Karpas-422 (cell line): ENCODE results near the gene CHI3L2. TPM values are rescaled to one million over a fixed set of nuclear protein-coding genes. Genes with fewer than 3 reads are reported as not detected.
A peak's percentile ranks its signal among the peaks of the same experiment; 100 is the strongest.

Experiments used
- DNase-seq: peaks from one replicate; pipeline ENCODE4 v3.0.0-alpha.2; 2015
- H2AFZ ChIP-seq: fragments of 200-600 bp; sonication (generic); 2 replicates; pipeline ENCODE4 v1.6.1; 2014; ENCODE audit warnings: antibody characterized with exemption, low read length, mixed read lengths
- H3K27ac ChIP-seq: fragments of 200-600 bp; sonication (generic); 2 replicates; pipeline ENCODE4 v1.5.1; 2014; ENCODE audit warnings: mild to moderate bottlenecking, low read length, moderate library complexity
- H3K27me3 ChIP-seq: fragments of 200-600 bp; sonication (generic); 2 replicates; pipeline ENCODE4 v1.6.1; 2014; ENCODE audit warnings: low read length, mixed read lengths
- H3K36me3 ChIP-seq: fragments of 200-600 bp; sonication (generic); 2 replicates; pipeline ENCODE4 v1.6.1; 2014; ENCODE audit warnings: low read length, mixed read lengths; ENCODE audit not compliant: insufficient read depth
- H3K4me1 ChIP-seq: fragments of 200-600 bp; sonication (generic); 2 replicates; pipeline ENCODE4 v1.6.1; 2014; ENCODE audit warnings: mild to moderate bottlenecking, low read length, mixed read lengths
- H3K4me2 ChIP-seq: fragments of 200-600 bp; sonication (generic); 2 replicates; pipeline ENCODE4 v1.6.1; 2014; ENCODE audit warnings: low read length, low read depth, mild to moderate bottlenecking; ENCODE audit not compliant: poor library complexity, severe bottlenecking
- H3K4me3 ChIP-seq: fragments of 200-600 bp; sonication (generic); 2 replicates; pipeline ENCODE4 v1.5.1; 2014; ENCODE audit warnings: mild to moderate bottlenecking, antibody characterized with exemption, low read length, mixed read lengths
- H3K79me2 ChIP-seq: fragments of 200-600 bp; sonication (generic); 2 replicates; pipeline ENCODE4 v1.6.1; 2014; ENCODE audit warnings: mild to moderate bottlenecking, low read length, mixed read lengths
- H3K9ac ChIP-seq: fragments of 200-600 bp; sonication (generic); 2 replicates; pipeline ENCODE4 v1.6.0; 2014; ENCODE audit warnings: low read length
- H3K9me2 ChIP-seq: fragments of 200-600 bp; sonication (generic), shearing (Covaris generic); replicated peaks from 2 replicates; pipeline ENCODE4 v1.6.0; 2014; ENCODE audit warnings: mild to moderate bottlenecking, low read length, moderate library complexity; ENCODE audit not compliant: insufficient read depth
- H3K9me3 ChIP-seq: fragments of 300-700, 200-600 bp; sonication (generic); 2 replicates; pipeline ENCODE4 v1.6.1; 2014; ENCODE audit warnings: low read length, mixed read lengths
- H4K20me1 ChIP-seq: fragments of 200-600 bp; sonication (generic); 2 replicates; pipeline ENCODE4 v1.6.1; 2014; ENCODE audit warnings: mild to moderate bottlenecking, antibody characterized with exemption, low read length, low read depth; ENCODE audit not compliant: insufficient read depth
- total RNA-seq: library from RNA; depleted of rRNA; stranded (reverse); fragments of >200 nt; shearing (Covaris generic); gene quantifications from 2 replicates; pipeline ENCODE4 v1.2.3, GENCODE V29; 2014; ENCODE audit warnings: low replicate concordance

Gene CHI3L2
- total RNA-seq, 1 experiment from 2014 or later: not detected

- Histone ChIP-seq H3K79me2 (no peaks in the 10 kb centered on the region), H3K4me3 (no peak overlapping the region), H3K9me2 (no peaks in the 10 kb centered on the region), H4K20me1 (no peaks in the 10 kb centered on the region), H3K9me3 (no peaks in the 10 kb centered on the region), H3K36me3 (no peaks in the 10 kb centered on the region), H3K9ac (no peak overlapping the region), H3K27me3 (no peaks in the 10 kb centered on the region), H3K4me1 (peaks cover 15% of the 10 kb centered on the region), H2AFZ (no peak overlapping the region), H3K27ac (no peak overlapping the region), H3K4me2 (peak overlapping the region; percentile 8)
- DNase-seq: peak; percentile 75
Observed at GRCh38 chr1:111269825-111270406, 42.4 kb downstream of the CHI3L2 start.

GRCh38 chr1:111270771-111271463 is 43.4 kb downstream of the CHI3L2 start:
- Histone ChIP-seq H3K27ac (no peak overlapping the region), H4K20me1 (no peaks in the 10 kb centered on the region), H3K9me3 (no peaks in the 10 kb centered on the region), H3K27me3 (no peaks in the 10 kb centered on the region), H3K4me1 (peaks cover 15% of the 10 kb centered on the region), H2AFZ (no peak overlapping the region), H3K36me3 (no peaks in the 10 kb centered on the region), H3K4me2 (no peak overlapping the region), H3K4me3 (no peak overlapping the region), H3K79me2 (no peaks in the 10 kb centered on the region), H3K9ac (no peak overlapping the region), H3K9me2 (no peaks in the 10 kb centered on the region)
- no peak for DNase-seq

DNA sequence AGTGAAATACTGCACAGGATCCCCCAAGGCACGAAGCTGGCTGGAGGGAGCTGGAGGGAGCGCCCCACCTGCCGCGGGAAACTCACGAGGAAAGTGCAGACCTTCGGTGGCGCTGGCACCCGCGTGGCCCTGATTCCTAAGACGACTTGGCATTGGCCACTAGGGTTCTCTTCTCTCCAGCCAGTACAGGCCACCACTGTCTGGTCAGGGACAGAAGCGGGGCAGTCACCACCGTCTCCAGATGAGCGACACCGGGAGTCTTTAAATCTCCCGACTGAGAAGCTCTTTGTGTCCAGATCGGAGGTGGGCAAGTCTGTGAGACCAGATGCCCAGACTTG is 43.9 kb downstream of the CHI3L2 start:
- Histone ChIP-seq H4K20me1 (no peaks in the 10 kb centered on the region), H3K4me3 (no peak overlapping the region), H3K4me2 (no peak overlapping the region), H3K9me3 (no peaks in the 10 kb centered on the region), H3K79me2 (no peaks in the 10 kb centered on the region), H2AFZ (no peak overlapping the region), H3K27me3 (peaks cover 2% of the 10 kb centered on the region; the same call in 1 of the 2 replicates), H3K4me1 (peaks cover 15% of the 10 kb centered on the region), H3K9ac (no peak overlapping the region), H3K27ac (no peak overlapping the region), H3K36me3 (no peaks in the 10 kb centered on the region), H3K9me2 (no peaks in the 10 kb centered on the region)
- no peak for DNase-seq

DNA sequence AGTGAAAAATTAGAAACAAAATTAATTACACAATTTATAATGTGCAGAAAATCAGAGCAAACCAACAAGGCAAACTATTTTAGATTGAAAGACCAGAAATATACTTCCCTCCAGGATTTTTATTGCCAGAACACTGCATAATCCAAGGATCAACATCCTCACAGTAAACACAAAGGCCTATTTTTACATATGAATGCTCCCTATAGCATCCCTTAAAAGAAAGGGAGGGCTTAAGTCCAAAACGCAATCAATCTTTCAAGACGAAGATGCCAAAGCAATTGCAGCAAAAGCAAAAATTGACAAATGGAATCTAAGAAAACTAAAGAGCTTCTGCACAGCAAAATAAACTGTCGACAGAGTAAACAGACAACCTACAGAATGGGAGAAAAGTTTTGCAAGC is 44.6 kb downstream of the CHI3L2 start:
- no peak overlapping the region for H3K4me2 ChIP-seq
- no peak overlapping the region for H3K4me3 ChIP-seq
- no peaks in the 10 kb centered on the region for H4K20me1 ChIP-seq
- no peaks in the 10 kb centered on the region for H3K9me3 ChIP-seq
- no peak overlapping the region for H2AFZ ChIP-seq
- no peaks in the 10 kb centered on the region for H3K79me2 ChIP-seq
- peaks cover 3% of the 10 kb centered on the region; the same call in 1 of the 2 replicates for H3K27me3 ChIP-seq
- no peaks in the 10 kb centered on the region for H3K9me2 ChIP-seq
- no peaks in the 10 kb centered on the region for H3K36me3 ChIP-seq
- no peak for DNase-seq
- no peak overlapping the region for H3K27ac ChIP-seq
- peaks cover 15% of the 10 kb centered on the region for H3K4me1 ChIP-seq
- H3K9ac ChIP-seq: no peak overlapping the region

DNA sequence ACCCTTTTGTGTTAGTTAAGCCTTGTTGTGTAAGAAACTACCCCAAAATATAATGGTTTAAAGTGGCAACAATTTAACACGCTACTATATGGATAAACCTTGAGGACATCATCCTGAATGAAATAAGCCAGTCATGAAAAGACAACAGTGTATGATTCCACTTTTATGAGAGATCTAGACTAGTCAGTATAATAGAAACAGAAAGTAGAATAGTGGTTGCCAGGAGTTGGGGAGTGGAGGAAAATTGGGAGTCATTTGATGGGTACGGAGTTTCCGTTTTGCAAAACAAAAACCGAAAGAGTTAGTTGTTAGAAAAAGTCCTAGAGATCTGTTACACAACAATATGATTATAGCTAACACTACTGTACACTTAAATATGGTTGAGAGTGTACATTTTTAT is 47.1 kb downstream of the CHI3L2 start:
- H3K36me3 ChIP-seq: no peaks in the 10 kb centered on the region
- H3K27me3 ChIP-seq: peaks cover 3% of the 10 kb centered on the region; the same call in 1 of the 2 replicates
- H3K9me2 ChIP-seq: no peaks in the 10 kb centered on the region
- H3K4me3 ChIP-seq: no peak overlapping the region
- no peak overlapping the region for H3K27ac ChIP-seq
- H3K4me2 ChIP-seq: peak overlapping the region; percentile 30
- no peaks in the 10 kb centered on the region for H4K20me1 ChIP-seq
- no peaks in the 10 kb centered on the region for H3K79me2 ChIP-seq
- no peak overlapping the region for H3K9ac ChIP-seq
- H3K9me3 ChIP-seq: no peaks in the 10 kb centered on the region
- DNase-seq: no peak
- H3K4me1 ChIP-seq: peaks cover 14% of the 10 kb centered on the region
- peak overlapping the region; percentile 61; the same call in 1 of the 2 replicates for H2AFZ ChIP-seq

DNA sequence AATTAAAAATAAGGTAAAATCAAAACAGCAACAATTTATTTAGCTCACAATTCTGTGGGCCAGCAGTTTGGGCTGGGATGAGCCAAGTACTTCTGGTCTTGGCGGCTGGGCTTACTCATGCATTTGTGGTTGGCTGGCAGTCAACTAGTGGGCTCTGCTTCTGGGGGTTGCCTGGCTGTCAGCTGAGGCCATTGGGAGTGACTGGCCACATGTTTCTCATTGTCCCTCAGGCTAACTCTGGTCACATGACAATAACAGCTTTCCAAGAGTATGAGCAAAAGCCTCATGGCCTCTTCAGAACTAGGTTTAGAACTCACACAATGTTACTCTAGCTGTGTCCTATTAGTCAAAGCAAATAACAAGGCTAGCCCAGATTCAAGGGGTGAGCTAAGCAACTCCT is 47.6 kb downstream of the CHI3L2 start:
- Histone ChIP-seq H3K4me1 (peaks cover 10% of the 10 kb centered on the region), H3K27me3 (peaks cover 3% of the 10 kb centered on the region; the same call in 1 of the 2 replicates), H3K27ac (no peak overlapping the region), H4K20me1 (no peaks in the 10 kb centered on the region), H3K4me2 (peak overlapping the region; percentile 30), H3K9me3 (no peaks in the 10 kb centered on the region), H3K4me3 (no peak overlapping the region), H3K36me3 (no peaks in the 10 kb centered on the region), H3K9me2 (no peaks in the 10 kb centered on the region), H3K9ac (no peak overlapping the region), H2AFZ (peak overlapping the region; percentile 61; the same call in 1 of the 2 replicates), H3K79me2 (no peaks in the 10 kb centered on the region)
- no peak for DNase-seq

- no peak overlapping the region for H3K27ac ChIP-seq
- no peaks in the 10 kb centered on the region for H3K36me3 ChIP-seq
- H2AFZ ChIP-seq: no peak overlapping the region
- no peaks in the 10 kb centered on the region for H3K9me3 ChIP-seq
- peaks cover 3% of the 10 kb centered on the region; the same call in 1 of the 2 replicates for H3K27me3 ChIP-seq
- H4K20me1 ChIP-seq: no peaks in the 10 kb centered on the region
- no peaks in the 10 kb centered on the region for H3K9me2 ChIP-seq
- no peak for DNase-seq
- no peak overlapping the region for H3K4me2 ChIP-seq
- H3K79me2 ChIP-seq: no peaks in the 10 kb centered on the region
- peaks cover 3% of the 10 kb centered on the region; the same call in 1 of the 2 replicates for H3K4me1 ChIP-seq
- H3K4me3 ChIP-seq: no peak overlapping the region
- no peak overlapping the region for H3K9ac ChIP-seq
Observed at GRCh38 chr1:111275780-111276433, 48.4 kb downstream of the CHI3L2 start.

DNA sequence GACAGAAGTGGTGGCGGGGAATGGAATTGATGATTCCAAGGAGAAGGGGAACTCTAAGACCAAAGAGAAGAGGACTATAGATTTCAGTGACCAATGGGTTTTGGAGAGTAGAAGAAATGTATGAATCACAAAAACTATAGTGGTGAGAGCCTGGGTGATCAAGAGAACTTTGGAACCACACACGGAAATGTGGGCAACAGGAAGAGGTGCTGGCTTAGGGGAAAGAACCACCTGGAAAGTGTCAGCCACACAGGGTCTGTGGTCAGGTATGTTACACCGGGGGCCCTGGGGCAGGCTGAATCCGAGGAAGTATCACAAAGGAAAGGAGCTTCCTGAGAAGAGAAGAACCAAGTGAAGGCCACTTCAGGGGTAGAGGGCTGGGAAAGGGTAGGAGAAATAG is 51.6 kb downstream of the CHI3L2 start:
- H3K4me1 ChIP-seq: peaks cover 3% of the 10 kb centered on the region; the same call in 1 of the 2 replicates
- H3K36me3 ChIP-seq: no peaks in the 10 kb centered on the region
- H3K27ac ChIP-seq: no peak overlapping the region
- H3K4me3 ChIP-seq: no peak overlapping the region
- H4K20me1 ChIP-seq: no peaks in the 10 kb centered on the region
- H3K9me3 ChIP-seq: no peaks in the 10 kb centered on the region
- no peak overlapping the region for H3K9ac ChIP-seq
- no peaks in the 10 kb centered on the region for H3K79me2 ChIP-seq
- peaks cover 3% of the 10 kb centered on the region; the same call in 1 of the 2 replicates for H3K27me3 ChIP-seq
- no peaks in the 10 kb centered on the region for H3K9me2 ChIP-seq
- no peak overlapping the region for H3K4me2 ChIP-seq
- no peak overlapping the region for H2AFZ ChIP-seq
- no peak for DNase-seq
